HG03108 (cell line): ENCODE results near the gene RAX2.
A peak's percentile ranks its signal among the peaks of the same experiment; 100 is the strongest.
"Not testable (repeated sequence)": the region's sequence is repeated elsewhere in the genome, so short reads cannot be mapped to it uniquely, and the experiment has no call there.

Source experiments
- ATAC-seq: cut with Tn5 transposase; IDR thresholded peaks from one replicate; pipeline ENCODE4 v1.9.1; 2021; ENCODE audit warnings: moderate library complexity; ENCODE audit not compliant: unreplicated experiment

RAX2 gene

DNA sequence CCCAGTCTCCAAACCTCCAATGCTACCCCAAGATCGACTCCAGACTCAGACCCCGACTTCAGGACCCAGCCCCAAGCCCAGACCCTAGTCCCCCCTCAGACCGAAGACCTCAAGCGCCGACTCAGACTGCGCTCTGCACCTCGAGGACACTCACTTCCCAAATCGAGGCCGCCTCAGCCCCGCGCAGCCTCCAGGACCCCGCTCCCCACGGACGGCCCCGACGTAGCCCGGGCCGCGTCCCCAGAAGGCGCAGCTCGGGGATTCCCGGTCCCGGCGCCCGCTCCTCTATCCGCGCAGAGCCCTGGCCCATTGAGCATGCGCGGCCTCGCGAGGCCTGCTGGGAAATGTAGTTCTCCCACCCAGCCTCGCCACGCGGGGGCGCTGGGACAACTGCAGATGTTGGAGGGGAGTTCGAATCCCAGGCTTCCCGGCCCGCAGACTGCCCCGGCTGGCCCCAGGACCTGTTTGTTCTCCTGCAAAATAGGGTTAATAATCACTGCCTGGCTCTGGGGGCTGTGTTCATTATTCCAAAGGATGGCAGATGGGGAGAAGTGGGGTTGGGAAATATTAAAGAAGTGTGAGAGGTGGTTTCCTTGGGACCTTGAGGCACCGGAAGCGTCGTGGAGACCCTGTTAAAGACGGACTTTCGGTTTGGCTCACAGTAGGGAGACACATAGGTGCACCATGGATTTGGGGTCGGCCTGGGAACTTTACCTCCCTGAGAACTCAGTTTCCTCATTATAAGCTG lies 10.5 kb downstream of the RAX2 start, which contains the start of gene APBA3:
APBA3 (minus strand) TSS at position 311 of the 748 bp plus-strand sequence. CDS start 1,428 bp downstream, outside the sequence.
- ATAC-seq = peak; percentile 49

DNA sequence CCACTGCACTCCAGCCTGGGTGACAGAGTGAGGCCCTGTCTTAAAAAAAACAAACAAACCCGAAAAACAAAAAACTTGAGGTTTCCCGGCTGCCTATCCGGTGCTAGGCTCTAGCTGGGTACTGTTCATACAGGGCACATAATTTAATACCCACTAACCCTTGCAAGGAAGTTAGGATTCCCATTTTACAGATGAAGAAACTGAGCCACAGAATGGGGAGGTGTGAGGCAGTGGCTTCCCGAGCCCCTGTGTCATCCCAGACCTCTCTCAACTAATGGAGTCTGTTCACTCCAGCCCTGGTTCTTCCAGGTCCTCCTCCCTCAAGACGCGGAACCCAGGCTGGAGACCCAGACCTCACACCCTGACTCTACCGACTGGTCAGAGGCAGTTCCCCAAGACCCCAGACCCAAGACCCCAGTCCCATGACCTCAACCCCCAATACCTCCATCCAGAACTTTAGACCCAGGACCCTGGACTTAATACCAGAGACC lies 11.1 kb downstream of the RAX2 start:
- no peak for ATAC-seq

DNA sequence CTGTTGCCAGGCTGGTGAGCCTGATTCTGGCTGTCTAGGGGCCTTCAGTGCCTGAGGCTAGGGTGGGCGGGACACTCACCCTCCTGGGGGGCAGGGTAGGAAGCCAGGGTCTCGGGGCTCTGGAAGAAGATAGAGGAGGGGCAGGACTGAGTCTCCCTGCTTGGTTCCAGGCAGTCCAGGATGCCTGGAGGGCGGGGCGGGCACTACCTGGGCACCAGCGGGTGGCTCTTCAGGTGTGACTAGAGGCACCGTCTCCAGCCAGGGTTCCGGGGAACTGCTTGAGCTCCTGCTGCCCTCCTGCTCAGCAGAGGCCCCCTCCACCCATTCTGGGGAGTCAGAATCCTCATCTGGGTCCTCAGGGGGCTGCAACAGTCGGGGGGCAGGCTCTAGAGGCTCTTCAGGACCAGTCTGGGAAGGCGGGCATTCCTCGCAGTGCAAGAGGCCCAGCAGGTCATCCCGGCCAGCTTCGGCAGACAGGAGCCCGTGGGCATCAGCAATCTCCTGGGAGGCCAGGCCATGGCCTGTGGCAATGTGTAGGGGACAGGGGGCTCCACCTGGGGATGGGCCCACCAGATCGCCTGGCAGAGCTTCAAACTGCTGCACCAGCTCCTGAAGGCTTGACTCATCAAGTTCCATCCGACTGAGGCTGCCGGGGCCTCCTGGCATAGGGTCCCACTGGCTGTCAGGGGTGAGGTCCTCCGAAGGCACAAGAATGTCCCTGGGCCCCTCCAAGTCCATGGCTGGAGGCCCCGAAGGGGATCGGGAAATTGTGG lies 12.4 kb downstream of the RAX2 start:
- no peak for ATAC-seq

DNA sequence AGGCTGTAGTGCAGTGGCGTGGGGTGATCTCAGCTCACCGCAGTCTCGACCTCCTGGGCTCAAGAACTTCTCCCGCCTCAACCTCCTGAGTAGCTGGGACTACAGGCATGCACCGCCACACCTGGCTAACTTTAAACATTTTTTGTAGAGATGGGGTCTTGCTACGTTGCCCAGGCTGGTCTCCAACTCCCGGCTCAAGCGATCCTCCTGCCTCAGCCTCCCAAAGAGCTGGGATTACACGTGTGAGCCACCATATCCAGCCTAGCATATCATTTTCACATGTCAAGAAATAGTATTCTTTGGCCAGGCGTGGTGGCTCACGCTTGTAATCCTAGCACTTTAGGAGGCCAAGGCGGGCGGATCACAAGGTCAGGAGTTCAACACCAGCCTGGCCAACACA lies 13.7 kb downstream of the RAX2 start:
- not testable (repeated sequence) for ATAC-seq

DNA sequence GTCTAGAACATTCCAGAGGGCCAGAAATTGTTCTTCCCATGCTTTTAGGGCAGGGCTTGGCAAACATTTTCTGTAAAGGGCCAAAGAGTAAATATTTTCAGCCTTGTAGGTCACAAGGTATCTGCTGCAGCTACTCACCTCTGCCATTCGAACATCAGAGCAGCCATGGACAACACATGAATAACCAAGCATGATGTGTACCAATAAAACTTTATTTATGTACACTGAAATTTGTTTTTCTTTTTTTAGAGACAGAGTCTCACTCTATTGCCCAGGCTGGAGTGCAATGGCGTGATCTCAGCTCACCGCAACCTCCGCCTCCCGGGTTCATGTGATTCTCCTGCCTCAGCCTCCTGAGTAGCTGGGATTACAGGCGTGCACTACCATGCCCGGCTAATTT lies 14.3 kb downstream of the RAX2 start:
- ATAC-seq = not testable (repeated sequence)

DNA sequence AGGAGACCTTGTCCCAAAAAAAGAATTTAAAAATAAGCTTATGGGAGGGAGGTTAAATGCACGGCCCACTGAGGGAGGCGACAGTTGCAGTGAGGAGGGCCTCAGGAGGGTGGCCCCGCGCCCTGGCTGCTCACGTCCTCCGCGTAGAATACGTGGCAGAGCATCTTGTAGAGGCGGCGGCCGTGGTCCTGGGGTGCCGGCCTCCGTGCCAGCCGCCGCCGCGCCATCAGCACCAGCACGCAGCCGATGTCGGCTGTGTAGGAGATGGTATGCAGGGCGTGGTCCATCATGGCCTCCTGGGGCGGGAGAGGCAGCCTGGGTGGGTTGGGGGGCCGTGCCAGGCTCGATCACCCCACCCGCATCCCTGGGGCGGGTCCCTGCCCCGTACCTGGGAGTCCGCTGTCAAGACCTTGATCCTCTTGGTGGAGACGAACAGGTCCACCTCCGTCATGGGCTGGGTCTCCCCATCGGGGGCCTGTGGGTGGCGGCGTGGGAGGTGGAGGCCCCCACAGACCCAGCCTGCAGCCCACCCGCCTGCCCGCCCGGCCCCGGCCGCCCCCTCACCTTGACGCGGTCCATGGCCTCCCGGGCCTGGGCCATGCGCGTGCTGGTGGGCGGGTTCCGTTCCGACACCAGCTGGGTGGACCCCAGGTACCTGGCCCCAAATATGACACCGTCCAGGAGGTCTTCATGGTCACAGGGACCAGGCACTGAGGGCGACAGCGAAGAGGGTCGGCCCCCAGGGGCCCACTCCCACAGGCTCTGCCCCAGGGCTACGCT lies 18.2 kb downstream of the RAX2 start:
- no peak for ATAC-seq

DNA sequence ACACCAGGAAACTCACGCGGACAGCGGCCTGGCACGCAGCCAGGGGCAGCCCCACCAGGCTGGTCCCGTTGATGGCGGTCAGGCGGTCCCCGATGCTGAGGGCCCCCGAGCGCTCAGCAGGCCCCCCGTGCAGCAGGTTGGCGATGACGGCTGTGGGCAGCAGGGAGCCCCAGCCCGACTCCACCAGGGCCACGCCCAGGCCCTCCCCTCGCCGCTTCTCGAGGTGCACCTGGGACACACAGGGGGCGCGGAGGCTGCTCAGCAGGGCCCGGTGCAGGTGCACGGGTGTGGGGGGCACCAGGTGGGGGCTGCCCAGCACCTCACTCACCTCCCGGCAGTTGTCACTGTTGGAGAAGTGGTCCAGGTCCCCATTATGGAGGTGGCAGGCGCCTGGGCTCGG lies 19.5 kb downstream of the RAX2 start:
- ATAC-seq = no peak

DNA sequence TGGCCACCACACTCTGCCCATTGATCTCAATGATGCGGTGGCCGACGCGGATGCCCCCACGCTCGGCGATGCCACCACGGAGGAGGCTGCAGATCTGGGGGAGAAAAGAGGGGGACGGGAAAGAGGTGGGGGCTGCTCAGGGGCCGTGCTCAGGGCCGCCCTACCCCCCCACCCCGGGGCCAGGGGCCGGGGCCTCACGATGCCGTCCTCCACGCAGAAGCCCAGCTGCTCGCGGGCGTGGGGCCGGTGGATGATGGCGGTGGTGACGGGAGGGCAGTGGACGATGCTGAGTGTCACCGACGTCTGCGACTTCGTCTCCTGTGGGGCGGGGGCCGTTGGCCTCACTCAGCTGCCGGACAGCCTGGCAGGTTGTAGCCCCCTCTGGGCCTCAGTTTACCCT lies 20.8 kb downstream of the RAX2 start:
- ATAC-seq = no peak

DNA sequence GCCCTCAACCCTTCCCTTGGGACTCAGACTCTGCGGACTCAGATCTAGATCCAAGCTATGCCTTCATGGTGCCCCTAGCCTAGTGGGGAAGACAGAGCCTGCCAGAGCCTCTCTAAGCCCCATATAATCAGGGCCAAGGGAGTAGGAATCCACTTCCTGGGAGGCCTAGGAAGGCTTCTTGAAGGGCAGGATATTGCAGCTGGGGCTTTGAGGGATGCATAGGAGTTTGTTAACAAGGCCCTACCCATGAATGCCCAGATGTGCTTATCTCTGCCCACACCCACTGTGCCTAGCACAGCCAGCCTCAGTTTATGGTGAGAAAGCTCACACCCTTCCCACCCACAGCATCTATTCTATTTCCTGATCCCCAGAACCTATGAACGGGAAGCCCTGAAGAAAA lies 21.8 kb downstream of the RAX2 start:
- ATAC-seq = no peak

DNA sequence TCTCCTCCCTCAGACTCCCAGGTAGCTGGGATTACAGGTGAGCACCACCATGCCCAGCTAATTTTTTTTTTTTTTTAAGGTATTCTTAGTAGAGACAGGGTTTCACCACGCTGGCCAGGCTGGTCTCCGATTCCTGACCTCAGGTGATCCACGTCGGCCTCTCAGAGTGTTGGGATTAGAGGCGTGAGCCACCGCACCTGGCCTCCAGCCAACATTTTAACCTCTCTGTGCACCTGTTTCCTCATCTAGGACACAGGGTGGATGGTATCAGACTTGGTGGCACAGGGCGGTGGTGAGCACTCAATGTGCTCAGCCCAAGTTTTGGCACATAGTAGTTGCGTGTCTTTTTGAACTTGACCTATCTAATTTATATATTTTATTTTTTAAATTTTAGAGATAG lies 23.1 kb downstream of the RAX2 start:
- no peak for ATAC-seq

DNA sequence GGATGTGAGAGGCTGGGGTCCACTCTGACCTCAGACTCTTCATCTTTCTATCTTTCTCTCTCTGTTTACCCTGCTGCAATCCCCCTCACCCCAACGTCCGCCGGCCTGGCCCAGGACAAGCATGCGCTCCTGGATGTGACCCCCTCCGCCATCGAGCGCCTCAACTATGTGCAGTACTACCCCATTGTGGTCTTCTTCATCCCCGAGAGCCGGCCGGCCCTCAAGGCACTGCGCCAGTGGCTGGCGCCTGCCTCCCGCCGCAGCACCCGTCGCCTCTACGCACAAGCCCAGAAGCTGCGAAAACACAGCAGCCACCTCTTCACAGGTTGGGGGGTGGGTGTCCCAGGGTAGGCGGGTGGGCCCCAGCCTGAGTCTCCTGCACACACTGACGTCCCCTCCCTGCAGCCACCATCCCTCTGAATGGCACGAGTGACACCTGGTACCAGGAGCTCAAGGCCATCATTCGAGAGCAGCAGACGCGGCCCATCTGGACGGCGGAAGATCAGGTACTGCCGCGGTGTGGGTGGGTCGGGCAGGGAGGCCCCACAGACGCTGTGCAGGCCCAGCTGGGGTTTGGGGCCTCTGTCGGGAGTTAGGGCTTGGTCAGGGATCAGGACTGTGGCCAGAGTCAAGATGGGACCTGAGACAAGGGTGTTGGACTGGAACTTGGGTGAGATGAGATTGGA lies 25.5 kb downstream of the RAX2 start:
- no peak for ATAC-seq

DNA sequence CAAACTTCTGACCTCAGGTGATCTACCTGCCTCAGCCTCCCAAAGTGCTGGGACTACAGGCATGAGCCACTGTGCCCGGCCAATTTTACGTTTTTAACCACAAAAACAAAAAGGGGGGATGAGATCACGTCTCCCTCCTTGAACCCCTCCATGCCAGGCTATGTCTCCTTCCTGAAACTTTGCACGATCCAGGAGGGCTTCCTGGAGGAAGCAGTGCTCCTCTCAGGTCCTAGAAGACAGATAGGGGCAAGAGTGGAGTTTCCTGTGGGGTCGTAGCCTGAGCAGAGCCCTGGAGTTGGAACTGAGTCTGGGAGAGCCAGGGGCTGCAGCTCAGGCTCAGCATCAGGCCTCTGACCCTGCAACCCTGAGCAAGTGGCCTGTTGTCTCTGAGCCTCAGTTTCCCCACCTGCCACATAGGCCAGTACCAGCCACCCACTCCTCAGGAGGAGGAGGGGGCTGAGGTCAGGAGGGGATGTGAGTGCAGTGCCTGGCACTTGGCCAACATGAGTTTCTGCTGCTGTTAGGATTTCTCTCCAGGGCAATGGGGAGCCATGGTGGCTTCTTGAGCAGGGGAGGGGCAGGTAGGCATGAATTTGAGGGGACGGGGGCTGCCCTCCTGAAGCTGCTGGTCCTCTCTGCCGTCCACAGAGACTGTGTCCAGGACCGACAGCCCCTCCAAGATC lies 26.5 kb downstream of the RAX2 start:
- no peak for ATAC-seq

DNA sequence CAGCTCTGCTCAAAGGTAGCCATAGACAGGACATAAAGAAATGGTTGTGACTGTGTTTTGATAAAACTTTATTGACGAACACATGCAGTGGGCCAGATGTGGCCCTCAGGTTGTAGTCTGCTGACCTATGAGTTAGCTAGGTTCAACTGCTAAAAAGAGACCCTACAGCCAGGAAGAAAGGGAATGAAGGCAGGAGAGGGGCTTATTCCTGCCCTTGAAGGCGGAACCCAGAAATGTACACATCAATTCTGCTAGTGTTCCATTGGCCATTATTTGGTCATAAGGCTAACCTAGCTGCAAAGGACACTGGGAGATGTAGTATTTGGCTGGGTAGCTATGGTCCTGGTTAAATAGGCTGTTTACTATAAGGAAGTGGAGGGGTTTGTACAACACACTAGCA lies 28.5 kb downstream of the RAX2 start:
- no peak for ATAC-seq

DNA sequence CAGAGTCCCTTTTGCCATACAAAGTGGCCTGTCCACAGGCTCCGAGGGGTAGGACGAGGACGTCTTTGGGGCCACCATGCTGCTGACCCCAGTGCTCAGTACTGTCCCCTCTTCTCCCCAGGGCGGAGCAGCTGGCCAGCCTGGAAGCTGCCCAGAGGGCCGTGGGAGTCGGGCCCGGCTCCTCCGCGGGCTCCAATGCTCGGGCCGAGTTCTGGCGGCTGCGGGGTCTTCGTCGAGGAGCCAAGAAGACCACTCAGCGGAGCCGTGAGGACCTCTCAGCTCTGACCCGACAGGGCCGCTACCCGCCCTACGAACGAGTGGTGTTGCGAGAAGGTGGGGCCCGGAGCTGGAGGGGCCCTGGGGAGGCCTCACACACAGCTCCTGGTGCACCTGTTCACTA lies 31.6 kb downstream of the RAX2 start:
- ATAC-seq = no peak

DNA sequence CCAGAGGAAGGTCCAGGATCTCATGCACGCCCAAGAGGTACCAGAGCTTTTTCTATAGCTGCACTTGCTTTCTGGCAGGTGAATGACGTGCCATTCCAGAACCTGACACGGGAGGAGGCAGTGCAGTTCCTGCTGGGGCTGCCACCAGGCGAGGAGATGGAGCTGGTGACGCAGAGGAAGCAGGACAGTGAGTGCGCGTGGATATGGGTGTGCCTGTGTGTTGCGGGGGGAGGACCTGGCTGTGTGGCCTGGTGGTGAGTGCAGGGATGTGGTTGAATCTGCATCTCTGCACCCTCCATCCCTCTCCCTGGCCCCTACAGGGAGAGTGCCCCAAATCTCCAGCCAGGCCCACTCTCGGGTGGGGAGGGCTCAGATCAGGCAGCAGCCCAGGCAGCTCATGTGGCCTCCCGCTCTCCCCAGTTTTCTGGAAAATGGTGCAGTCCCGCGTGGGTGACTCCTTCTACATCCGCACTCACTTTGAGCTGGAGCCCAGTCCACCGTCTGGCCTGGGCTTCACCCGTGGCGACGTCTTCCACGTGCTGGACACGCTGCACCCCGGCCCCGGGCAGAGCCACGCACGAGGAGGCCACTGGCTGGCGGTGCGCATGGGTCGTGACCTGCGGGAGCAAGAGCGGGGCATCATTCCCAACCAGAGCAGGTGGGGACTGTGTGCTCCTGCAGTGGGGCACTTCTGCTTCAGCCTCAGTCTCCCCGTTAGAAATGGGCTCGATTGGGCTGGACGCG lies 33.4 kb downstream of the RAX2 start:
- no peak for ATAC-seq

DNA sequence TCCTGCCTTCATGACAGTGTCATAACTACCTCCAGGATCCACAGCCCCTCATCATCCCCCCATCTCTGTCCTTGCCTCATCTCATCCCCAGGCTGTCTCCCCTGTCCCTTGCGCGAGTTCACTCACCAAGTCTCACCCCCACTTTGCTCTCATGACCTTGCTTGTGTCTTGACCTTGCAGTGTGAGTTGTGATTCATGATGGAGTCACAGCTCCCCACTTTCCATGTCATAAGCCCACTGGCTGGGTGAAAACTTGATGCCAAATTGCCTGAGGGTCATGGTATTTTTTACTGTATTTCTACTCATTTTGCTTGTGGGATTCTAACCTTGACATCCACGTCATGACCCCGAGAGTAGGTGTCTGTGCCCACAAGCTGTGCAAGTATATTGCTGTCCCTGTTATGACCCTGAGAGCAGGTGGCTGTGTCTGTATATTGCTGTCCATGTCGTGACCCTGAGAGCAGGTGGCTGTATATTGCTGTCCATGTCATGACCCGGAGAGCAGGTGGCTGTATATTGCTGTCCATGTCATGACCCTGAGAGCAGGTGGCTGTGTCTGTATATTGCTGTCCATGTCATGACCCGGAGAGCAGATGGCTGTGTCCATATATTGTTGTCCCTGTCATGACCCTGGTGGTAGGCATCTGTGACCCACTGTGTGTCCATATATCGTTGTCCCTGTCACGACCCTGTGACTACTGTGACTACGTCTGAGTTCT lies 34.4 kb downstream of the RAX2 start:
- ATAC-seq = no peak

DNA sequence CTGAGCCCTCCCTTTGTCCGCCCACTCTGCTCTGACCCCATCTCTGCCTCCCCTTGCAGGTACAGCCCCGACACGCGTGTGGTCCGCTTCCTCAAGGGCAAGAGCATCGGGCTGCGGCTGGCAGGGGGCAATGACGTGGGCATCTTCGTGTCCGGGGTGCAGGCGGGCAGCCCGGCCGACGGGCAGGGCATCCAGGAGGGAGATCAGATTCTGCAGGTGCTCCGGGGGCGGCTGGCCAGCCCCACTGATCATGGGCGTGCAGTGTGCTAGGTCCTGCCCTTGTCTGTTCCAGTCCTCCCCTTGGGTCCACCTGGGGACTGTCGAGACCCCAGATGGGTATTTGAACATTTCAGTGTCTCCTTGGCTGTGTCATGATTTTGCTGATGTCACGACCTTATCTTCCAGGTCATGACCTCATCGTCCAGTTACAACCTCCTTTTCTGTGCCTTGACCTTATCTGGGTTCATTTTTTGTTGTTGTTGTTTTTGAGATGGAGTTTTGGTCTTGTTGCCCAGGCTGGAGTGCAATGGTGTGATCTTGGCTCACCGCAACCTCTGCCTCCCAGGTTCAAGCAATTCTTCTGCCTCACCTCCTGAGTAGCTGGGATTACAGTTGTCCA lies 35.8 kb downstream of the RAX2 start:
- ATAC-seq = no peak

DNA sequence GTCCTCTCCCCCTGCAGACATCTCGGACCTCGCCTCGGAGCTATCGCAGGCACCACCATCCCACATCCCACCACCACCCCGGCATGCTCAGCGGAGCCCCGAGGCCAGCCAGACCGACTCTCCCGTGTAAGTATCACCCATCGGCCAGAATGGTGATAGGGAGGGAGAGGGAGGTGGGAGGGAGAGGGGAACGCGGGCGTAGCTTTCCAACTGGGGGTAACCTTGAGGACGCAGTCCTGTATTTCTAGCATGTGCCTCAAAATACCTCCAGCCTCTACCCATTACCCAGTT lies 37.8 kb downstream of the RAX2 start:
- ATAC-seq = no peak
